ENCODE measurements around the gene FRS3. TPM values are rescaled to one million over a fixed set of nuclear protein-coding genes. Genes with fewer than 3 reads are reported as not detected.
"Not testable (repeated sequence)": the region's sequence is repeated elsewhere in the genome, so short reads cannot be mapped to it uniquely, and the experiment has no call there.

The FRS3 gene
- total RNA-seq, 2 donors from 2014 or later = 2.6 to 3.4 TPM

GRCh38 chr6:41769376-41769775, 10.3 kb downstream of the FRS3 start:
- TF ChIP-seq, protein P1, sequence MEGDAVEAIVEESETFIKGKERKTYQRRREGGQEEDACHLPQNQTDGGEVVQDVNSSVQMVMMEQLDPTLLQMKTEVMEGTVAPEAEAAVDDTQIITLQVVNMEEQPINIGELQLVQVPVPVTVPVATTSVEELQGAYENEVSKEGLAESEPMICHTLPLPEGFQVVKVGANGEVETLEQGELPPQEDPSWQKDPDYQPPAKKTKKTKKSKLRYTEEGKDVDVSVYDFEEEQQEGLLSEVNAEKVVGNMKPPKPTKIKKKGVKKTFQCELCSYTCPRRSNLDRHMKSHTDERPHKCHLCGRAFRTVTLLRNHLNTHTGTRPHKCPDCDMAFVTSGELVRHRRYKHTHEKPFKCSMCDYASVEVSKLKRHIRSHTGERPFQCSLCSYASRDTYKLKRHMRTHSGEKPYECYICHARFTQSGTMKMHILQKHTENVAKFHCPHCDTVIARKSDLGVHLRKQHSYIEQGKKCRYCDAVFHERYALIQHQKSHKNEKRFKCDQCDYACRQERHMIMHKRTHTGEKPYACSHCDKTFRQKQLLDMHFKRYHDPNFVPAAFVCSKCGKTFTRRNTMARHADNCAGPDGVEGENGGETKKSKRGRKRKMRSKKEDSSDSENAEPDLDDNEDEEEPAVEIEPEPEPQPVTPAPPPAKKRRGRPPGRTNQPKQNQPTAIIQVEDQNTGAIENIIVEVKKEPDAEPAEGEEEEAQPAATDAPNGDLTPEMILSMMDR (IDR thresholded peaks at IDR 0.05) = no peak
- DNase-seq (ENCODE audit: low spot score) = no peak
- H3K27me3 ChIP-seq = no peaks in the 10 kb centered on the region
- peaks cover 35% of the 10 kb centered on the region for H3K36me3 ChIP-seq
- H3K4me3 ChIP-seq = no peak overlapping the region
- H3K9me3 ChIP-seq = no peaks in the 10 kb centered on the region
- no peak overlapping the region for H3K27ac ChIP-seq
- H3K4me1 ChIP-seq = peaks cover 0 to 17% of the 10 kb centered on the region in 2 donors

- Histone ChIP-seq H3K4me3 (no peak overlapping the region), H3K4me1 (peaks cover 0 to 17% of the 10 kb centered on the region in 2 donors), H3K9me3 (no peaks in the 10 kb centered on the region), H3K36me3 (peaks cover 29% of the 10 kb centered on the region), H3K27ac (no peak overlapping the region), H3K27me3 (no peaks in the 10 kb centered on the region)
- DNase-seq (ENCODE audit: low spot score) = no peak
- TF ChIP-seq, protein P1 (IDR thresholded peaks at IDR 0.05) = no peak
These were observed 11.0 kb downstream of the FRS3 start for GRCh38 chr6:41768545-41769308.

- peak; percentile 74 for DNase-seq (ENCODE audit: low spot score)
- Histone ChIP-seq H3K36me3 (peaks cover 23% of the 10 kb centered on the region), H3K27me3 (no peaks in the 10 kb centered on the region), H3K4me3 (no peak overlapping the region), H3K27ac (peak overlapping the region; percentile 41 to 55), H3K9me3 (no peaks in the 10 kb centered on the region), H3K4me1 (peaks cover 0 to 17% of the 10 kb centered on the region in 2 donors)
- TF ChIP-seq, protein P1 (IDR thresholded peaks at IDR 0.05) = no peak
These were observed 12.4 kb downstream of the FRS3 start for GRCh38 chr6:41767112-41767833.

- Histone ChIP-seq H3K36me3 (peaks cover 12% of the 10 kb centered on the region), H3K4me1 (peaks cover 0 to 17% of the 10 kb centered on the region in 2 donors), H3K27ac (peak overlapping the region in 1 of 2 donors; percentile 55)
- DNase-seq (ENCODE audit: low spot score); H3K4me3 ChIP-seq; H3K27me3 ChIP-seq; H3K9me3 ChIP-seq: not testable (repeated sequence)
These were observed 13.5 kb downstream of the FRS3 start for GRCh38 chr6:41766043-41766664.

DNA sequence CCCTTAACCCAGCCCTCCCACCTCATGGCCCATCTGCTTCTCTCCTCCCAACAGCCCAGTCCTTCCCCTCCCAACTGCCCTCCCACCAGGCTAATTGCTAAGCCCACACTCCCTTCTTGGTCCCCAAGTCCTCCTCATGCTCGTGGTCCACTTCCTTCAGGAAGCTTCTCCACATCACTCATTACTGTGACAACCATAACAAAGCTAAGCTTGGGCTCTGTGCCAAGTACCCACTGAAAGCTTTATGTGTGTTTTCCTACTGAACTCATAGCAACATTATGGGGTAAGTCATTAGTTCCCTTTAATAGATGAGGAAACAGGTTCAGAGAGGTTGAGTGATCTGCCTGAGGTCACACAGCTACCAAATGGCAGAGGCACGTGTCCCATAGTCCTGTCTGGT, 16.2 kb downstream of the FRS3 start:
- no peak overlapping the region for H3K27ac ChIP-seq
- H3K4me1 ChIP-seq = peaks cover 0 to 17% of the 10 kb centered on the region in 2 donors
- no peaks in the 10 kb centered on the region for H3K9me3 ChIP-seq
- no peak overlapping the region for H3K4me3 ChIP-seq
- no peak for DNase-seq (ENCODE audit: low spot score)
- H3K27me3 ChIP-seq = no peaks in the 10 kb centered on the region
- H3K36me3 ChIP-seq = no peaks in the 10 kb centered on the region
- TF ChIP-seq, protein P1 (IDR thresholded peaks at IDR 0.05) = no peak

Data from right atrium auricular region (tissue), 2 donors.